GM19467 (cell line): Measurements from ENCODE around the gene CEP63.

Experiments used
- ATAC-seq: cut with Tn5 transposase; IDR thresholded peaks from one replicate; pipeline ENCODE4 v1.9.1; 2021; ENCODE audit warnings: mild to moderate bottlenecking, moderate library complexity; ENCODE audit not compliant: unreplicated experiment

CEP63 gene

DNA sequence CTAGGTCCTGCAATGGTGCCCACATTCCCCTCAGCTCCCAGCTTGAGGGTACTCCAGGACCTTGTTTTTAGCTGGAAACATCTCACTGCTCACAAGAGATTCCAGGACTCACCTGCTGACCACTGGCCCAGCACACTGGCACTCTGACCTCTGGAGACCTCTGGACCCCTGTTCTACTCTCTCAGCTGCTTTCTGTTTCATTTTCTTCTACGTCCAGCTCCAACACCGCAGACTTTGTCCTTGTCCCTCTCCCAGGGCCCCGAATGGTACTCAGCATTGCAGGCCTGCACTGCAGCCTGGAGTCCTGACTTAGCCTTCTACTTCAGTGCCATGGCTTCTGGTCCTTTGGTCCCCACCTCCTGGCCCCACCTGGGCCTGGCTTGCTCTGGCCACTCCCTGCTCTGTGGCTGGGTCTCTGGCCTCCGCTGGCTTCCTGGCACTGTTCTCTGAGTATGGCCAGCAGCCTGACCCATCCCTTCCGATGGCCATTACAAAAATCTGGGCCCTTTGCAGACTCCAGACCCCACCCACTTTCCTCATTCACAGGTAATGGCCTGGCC lies 137.0 kb downstream of the CEP63 start:
- ATAC-seq = no peak

GRCh38 chr3:134623615-134624245 lies 137.9 kb downstream of the CEP63 start:
- no peak for ATAC-seq
